ENCODE results near the gene ISCA2.

The ISCA2 gene

GRCh38 chr14:74508844-74509428 is 15.4 kb downstream of the ISCA2 start:
- DNase-seq (ENCODE audit: low read depth) = no peak

GRCh38 chr14:74509587-74510222 is 16.1 kb downstream of the ISCA2 start:
- DNase-seq (ENCODE audit: low read depth) = no peak

- DNase-seq (ENCODE audit: low read depth) = no peak
Observed at GRCh38 chr14:74510223-74510931, 16.8 kb downstream of the ISCA2 start.

GRCh38 chr14:74510959-74511409 is 17.4 kb downstream of the ISCA2 start:
- DNase-seq (ENCODE audit: low read depth) = peak; percentile 58

GRCh38 chr14:74511966-74512830 is 18.6 kb downstream of the ISCA2 start:
- no peak for DNase-seq (ENCODE audit: low read depth)

- DNase-seq (ENCODE audit: low read depth) = peak; percentile 59
Observed at GRCh38 chr14:74514471-74514941, 20.9 kb downstream of the ISCA2 start.

- no peak for DNase-seq (ENCODE audit: low read depth)
Observed at GRCh38 chr14:74515891-74516412, 22.4 kb downstream of the ISCA2 start.

- DNase-seq (ENCODE audit: low read depth) = no peak
Observed at GRCh38 chr14:74516451-74517160, 23.0 kb downstream of the ISCA2 start.

GRCh38 chr14:74517731-74518130 is 24.2 kb downstream of the ISCA2 start:
- DNase-seq (ENCODE audit: low read depth) = no peak

GRCh38 chr14:74518221-74518620 is 24.7 kb downstream of the ISCA2 start:
- no peak for DNase-seq (ENCODE audit: low read depth)

GRCh38 chr14:74519316-74520074 is 25.9 kb downstream of the ISCA2 start:
- no peak for DNase-seq (ENCODE audit: low read depth)

GRCh38 chr14:74521756-74522155 is 28.2 kb downstream of the ISCA2 start:
- DNase-seq (ENCODE audit: low read depth) = no peak

GRCh38 chr14:74522740-74523139 is 29.2 kb downstream of the ISCA2 start:
- no peak for DNase-seq (ENCODE audit: low read depth)

GRCh38 chr14:74524076-74524811 is 30.7 kb downstream of the ISCA2 start:
- DNase-seq (ENCODE audit: low read depth) = no peak

GRCh38 chr14:74524812-74525135 is 31.2 kb downstream of the ISCA2 start:
- DNase-seq (ENCODE audit: low read depth) = no peak

GRCh38 chr14:74525361-74525851 is 31.8 kb downstream of the ISCA2 start:
- DNase-seq (ENCODE audit: low read depth) = no peak

GRCh38 chr14:74526854-74527585 is 33.5 kb downstream of the ISCA2 start:
- DNase-seq (ENCODE audit: low read depth) = no peak

- DNase-seq (ENCODE audit: low read depth) = no peak
Observed at GRCh38 chr14:74527736-74528280, 34.2 kb downstream of the ISCA2 start.

GRCh38 chr14:74528406-74528805 is 34.8 kb downstream of the ISCA2 start:
- DNase-seq (ENCODE audit: low read depth) = no peak

Measured in GM04504 (cell line).